Measurements from ENCODE around the gene LENG1.
"Not testable (repeated sequence)": the region's sequence is repeated elsewhere in the genome, so short reads cannot be mapped to it uniquely, and the experiment has no call there.

LENG1 gene

GRCh38 chr19:54189145-54189734 lies 29.7 kb upstream of the LENG1 start, which contains the start of gene MBOAT7:
Gene MBOAT7 (minus strand): TSS chr19:54189580. CDS start chr19:54188508, 1,072 bp downstream.
- peak; percentile 67 for DNase-seq

DNA sequence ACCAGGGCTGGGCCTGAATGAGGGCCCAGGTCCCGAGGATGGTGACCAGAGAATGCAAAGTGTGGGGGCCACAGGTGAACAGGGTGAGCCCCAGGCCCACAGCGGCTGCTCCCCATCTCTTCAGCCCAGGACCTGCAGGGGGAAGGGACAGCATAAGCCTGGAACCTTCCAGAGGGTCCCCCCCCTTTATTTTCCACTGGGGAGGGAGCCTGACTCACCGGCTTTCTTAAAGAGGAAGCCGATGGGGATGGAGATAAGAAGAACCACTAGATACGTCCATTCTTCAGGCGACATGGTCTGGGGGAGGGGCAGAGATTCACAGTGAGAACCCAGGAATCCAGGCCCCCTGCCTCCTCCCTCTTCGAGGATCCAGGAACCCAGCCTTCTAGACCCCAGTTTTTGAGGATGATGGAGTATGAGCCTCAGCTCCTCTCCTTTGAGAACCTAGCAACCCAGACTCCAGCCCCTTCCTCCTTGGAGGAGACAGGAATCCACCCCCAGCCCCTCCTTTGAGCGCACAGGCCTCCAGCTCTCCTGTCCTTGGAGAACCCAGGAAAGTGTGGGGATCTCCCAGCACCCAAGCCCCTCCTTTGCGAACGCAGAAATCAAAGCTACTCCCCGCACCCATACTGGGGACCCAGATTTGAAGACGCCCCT lies 28.8 kb upstream of the LENG1 start:
- peak; percentile 25 for DNase-seq

DNA sequence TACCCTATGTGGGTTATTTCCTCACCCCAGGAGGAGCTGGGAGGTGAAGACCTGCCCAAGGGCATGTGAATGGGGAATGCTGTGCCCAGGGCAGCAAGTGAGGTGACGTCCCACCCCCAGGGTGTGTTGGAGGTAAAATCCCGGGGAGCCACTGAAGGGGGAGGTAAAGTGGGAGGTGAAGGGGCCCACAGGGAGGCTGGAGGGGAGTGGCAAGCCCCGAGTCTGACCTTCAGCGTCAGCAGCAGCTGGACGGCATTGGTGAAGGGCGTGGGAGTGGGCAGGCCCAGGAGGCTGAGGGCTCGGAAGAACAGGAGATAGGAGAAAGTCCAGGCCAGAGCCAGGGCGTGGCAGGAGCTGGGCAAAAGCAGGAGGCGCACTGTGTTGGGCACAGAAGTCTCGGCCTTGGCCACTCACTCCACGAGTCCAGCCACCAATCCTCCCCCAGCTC lies 27.4 kb upstream of the LENG1 start:
- DNase-seq, result no peak

- no peak for DNase-seq
Measured at GRCh38 chr19:54186351-54186750, 26.8 kb upstream of the LENG1 start.

- DNase-seq, result no peak
Measured at GRCh38 chr19:54183431-54183830, 23.9 kb upstream of the LENG1 start.

DNA sequence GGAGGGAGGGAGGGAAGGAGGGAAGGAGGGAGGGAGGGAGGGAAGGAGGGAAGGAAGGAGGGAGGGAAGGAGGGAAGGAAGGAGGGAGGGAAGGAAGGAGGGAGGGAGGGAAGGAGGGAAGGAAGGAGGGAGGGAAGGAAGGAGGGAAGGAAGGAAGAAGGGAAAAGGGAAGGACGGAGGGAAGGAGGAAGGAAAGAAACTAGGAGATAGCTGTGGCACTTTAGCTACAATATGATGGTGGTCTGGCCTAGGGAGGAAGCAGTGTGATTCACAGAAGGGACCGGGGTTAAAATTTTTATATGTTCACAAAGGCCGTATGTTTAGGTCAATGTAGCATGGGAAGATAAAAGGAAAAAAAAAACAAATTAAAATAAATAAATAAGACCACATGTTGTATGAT lies 22.4 kb upstream of the LENG1 start:
- not testable (repeated sequence) for DNase-seq

DNA sequence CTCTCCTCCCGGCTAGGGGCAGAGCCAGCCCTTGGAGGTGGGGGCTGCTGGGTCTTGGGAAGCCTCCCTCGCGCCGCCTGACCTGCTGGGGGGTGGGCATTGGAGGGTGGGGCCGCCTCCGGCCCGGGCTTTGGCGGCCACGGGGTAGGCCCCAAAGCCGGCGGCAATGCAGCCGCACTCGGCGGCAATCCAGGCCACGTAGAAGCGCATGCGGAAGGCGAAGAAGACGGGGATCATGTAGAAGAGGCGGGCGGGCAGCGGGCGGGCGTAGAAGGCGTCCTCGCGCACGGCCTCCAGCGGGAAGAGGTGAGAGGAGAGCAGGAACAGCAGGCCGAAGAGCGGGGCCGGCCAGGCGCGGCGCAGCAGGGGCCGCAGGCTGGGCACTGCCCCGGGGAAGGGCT lies 21.2 kb upstream of the LENG1 start:
- no peak for DNase-seq

GRCh38 chr19:54179921-54180461 lies 20.5 kb upstream of the LENG1 start:
- no peak for DNase-seq

DNA sequence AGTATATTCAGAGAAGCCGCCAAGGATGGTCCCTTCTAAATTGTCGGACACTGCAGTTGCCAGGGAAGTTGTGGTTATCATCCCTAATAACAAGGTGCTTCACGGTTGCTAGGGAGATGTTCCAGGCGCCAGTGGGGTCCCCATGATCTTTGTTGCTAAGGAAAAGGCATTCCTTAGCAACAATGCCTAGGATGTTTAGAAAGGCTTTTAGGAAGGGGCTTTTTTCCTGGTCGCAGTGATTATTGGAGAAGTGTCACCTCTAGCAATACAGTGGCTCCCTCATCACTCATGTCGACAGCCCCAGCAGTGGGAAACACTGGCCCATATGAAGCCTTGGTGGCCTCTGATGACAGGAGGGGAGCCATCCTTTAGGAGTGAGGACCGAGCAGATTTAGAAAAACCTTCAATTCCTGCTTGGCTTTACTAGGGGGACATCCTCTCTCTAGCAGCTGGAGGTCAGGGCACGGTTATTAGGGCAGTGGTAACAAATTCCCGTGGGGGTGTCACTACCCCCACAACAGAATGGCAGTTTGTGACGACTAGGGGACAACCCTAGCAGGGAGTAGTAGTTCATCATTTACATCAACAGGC lies 19.8 kb upstream of the LENG1 start:
- no peak for DNase-seq

DNA sequence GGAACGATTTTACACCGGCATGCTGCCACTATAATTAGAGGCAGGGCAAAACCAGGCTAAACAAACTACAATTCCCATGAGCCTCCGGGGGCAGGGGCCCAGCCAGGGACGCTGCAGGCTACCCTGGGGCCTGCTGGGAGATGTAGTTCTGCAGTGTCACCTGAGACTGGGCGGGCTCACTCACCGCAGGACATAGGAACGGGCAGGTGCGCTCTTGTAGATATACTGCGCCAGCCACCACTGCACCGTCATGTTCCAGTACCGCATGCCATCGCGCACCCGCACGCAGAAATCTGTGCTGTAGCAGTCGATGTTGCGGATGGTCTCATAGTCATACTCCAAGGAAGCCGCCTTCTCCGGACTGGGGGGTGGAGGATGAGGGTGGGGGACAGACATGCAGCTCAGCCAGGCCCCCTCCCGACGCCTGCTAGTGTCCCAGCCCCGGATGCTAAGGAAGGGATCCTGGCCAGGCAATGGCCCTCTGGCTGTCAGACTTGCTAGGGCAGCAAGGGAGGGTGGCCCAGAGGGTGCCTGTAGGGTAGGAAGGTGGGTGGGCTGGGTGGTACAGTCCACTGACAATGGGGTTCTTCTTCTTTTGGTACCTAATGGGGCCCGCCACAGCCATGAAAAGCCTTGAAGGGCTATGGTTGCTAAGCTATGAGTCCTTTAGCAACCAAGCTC lies 19.2 kb upstream of the LENG1 start:
- no peak for DNase-seq

- DNase-seq, result no peak
Measured at GRCh38 chr19:54173951-54174834, 14.7 kb upstream of the LENG1 start.

DNA sequence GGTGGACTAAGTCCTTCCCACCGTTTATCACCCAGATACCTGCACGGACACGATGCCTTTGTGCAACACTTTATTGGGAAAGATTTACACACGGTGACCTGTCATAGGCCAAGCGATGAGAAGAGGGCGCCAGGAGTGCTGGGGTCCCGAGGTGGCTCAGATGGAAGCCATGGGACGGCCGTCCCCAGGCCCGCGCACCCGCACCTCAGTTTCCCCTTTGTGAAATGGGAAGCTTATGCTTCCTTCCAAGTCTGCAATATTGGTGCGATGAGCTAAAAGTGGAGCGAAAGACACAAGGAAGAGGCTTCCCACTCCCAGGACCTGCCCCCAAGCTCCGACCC lies 13.8 kb upstream of the LENG1 start:
- no peak for DNase-seq

DNA sequence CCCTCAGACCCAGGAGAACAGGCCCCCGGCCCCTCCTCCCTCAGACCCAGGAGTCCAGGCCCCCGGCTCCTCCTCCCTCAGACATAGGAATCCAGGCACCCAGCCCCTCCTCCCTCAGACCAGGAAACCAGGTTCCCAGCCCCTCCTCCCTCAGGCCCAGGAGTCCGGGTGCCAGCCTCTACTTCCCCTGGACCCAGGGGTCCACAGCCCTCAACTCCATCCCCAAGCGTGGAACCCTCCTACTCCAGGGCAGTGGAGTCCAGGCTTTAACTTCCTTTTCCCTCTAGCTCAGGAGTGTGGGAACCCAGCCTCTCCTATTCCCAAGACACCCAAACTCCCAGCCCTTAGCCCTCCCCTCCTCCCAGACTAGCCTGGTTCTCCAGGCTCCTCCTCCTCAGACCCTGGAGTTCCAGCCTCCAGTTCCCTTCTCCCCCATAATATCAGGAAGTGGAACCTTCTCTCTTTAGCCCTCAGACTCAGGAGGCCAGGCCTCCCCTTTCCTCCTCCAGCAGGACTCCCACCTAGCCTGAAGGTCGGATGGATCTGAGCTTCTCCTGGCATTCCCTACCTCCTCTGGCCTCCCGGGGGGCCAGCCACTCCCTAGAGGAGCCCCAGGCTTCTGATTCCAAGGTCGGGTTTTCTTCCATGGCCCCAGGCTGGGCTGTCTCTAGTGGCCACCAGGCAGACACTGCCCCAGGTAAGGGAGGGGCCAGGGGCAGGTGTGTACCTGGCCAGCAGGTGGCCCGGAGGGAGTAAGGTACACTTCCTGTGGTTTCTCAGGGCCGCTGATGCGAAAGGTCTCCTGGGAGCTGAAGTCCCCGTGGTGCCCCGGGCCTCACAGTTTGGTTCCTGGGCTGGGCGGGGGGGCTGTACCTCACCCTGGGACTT lies 13.2 kb upstream of the LENG1 start, which contains the start of gene TMC4:
Gene TMC4 (minus strand): TSS at position 690 of the 888 bp plus-strand sequence. CDS start 43 bp downstream, at position 647.
- DNase-seq, result no peak

- DNase-seq, result not testable (repeated sequence)
Measured at GRCh38 chr19:54171736-54172431, 12.4 kb upstream of the LENG1 start.

DNA sequence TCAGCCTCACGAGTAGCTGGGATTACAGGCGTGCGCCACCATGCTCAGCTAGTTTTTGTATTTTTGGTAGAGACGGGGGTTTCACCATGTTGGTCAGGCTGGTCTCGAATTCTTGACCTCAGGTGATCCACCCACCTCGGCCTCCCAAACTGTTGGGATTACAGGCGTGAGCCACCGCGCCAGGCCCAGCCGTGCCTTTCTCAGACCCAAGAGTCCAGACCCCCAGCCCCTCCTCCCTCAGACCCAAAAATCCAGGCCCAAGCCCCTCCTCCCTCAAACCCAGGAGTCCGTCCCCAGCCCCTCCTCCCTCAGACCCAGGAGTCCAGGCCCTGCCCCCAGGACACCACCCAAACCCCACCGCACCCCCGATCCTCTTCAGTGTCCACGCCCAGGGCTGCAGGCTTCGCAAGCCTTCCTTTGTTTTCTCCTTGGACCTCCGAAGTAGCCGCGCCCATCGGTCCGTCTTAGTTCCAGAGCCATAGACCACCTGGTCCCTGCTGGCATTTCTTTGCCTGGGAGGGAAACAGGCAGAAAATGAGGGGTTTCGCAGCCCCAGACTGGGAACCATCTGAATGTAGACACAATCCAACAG lies 9.7 kb upstream of the LENG1 start:
- no peak for DNase-seq

DNA sequence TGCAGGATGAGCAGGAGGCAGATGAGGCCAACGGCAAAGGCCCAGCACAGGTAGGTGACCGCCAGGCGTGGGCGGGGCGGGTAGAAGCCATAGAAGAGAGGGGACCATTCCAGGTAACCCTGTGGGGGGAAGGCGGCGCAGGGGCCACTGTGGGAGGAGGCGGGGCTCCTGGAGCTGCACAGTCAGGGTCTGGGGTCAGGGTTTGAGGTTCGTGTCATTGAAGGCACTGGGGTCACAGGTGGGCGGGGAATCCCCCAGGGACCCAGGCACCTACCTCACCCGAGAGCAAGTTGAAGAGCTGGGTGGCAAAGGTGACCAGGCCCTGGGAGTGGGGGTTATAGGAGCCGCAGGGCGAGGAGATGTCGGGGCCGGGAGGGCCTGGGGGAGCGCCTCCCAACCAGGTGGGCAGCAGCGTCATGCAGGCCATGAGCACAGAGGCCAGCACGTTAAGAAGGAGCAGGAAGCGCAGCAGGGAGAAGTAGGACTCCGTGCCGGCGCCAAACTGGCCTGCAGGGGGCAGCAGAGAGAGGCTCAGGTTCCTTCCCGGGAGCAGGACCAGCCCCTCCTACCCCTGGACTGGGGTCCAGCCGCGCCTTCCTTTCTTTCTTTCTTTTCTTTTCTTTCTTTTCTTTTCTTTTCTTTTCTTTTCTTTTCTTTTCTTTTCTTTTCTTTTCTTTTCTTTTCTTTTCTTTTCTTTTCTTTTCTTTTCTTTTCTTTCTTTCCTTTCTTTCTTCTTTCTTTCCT lies 8.8 kb upstream of the LENG1 start:
- peak; percentile 86 for DNase-seq

- no peak for DNase-seq
Measured at GRCh38 chr19:54165222-54165621, 5.7 kb upstream of the LENG1 start.

DNA sequence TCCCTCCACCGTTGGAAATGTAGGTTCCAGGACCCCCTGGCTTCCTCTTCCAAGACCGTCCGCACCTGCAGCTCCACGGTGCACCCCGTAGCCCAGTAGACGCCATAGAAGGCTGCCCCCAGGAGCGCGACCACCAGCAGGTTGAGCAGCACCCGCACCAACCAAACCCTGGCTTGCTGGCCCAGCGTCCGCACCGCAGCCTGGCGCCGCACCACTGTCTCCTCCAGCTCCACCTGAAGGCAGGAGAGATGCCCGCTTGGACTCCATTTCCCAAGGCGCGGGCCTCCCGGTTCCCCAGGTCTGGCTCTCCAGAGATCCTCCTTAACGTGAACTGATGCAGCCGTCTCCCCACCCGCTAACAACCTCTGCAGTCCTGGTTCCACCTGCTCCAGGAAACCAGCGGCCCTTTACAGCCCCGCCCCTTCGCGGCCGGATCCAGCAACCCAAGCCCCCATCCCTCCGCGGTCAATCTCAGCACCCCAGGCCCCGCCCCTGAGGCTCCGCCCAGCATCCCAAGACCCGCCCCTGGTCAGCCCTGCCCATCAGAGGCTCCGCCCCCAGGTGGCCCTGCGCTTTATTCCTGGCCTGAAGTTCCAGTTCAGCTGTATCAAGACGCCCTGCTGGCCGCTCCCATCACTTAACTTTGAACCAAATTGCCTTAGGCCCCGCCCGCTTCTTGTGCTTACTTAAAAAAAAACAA lies 5.0 kb upstream of the LENG1 start:
- peak; percentile 10 for DNase-seq

DNA sequence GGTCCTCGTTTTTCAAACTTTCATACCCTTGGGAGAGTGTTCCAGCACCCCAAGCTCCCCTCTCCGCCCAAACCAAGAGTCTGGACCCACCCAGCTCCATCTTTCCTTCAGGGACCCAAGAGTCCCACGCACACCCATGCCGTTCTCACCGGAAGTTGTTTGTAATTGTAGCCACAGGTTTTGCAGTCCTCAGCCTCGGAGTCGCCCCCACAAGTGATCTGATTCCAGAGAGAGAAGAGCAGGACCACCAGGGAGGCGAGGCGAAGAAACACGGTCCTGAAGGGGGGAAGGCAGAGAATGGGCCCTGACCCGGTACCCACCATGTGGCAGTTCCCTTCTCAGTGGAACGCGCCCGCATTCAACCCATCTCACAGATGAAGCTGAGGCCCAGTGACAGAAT lies 3.4 kb upstream of the LENG1 start:
- no peak for DNase-seq

All from effector CD8-positive, alpha-beta T cell (primary cell).